Panc1 (cell line): ENCODE measurements around the gene CD151. TPM values are rescaled to one million over a fixed set of nuclear protein-coding genes. Genes with fewer than 3 reads are reported as not detected.

Experiments used
- ATAC-seq: fragments of 200-7000 bp; cut with Tn5 transposase; 2 replicates; pipeline ENCODE4 v1.9.1; 2020; ENCODE audit warnings: mild to moderate bottlenecking, moderate library complexity
- BruUV-seq: library from RNA; stranded (reverse); fragments of 400-500 nt; replicated peaks from 2 replicates; lab custom pipeline; 2021; lab: Mats Ljungman, UMichigan
- CTCF ChIA-PET: fragments of 300-600 bp; sonication (Branson Sonifier 250); formaldehyde crosslinking; loops from one replicate; lab custom pipeline; 2022; ENCODE audit warnings: antibody characterized with exemption; lab: Charles Lee
- POLR2A ChIA-PET: fragments of 300-600 bp; sonication (Branson Sonifier 250); formaldehyde crosslinking; loops from one replicate; lab custom pipeline; 2022; ENCODE audit warnings: antibody characterized with exemption; lab: Charles Lee
- DNase-seq: peaks from one replicate; pipeline ENCODE4 v3.0.0-alpha.2; 2010; ENCODE audit warnings: low read depth, low spot score
- H3K27ac ChIP-seq: 2 replicates; pipeline ENCODE4 v1.5.1; 2011; ENCODE audit warnings: mild to moderate bottlenecking, low read length, inconsistent platforms
- H3K27me3 ChIP-seq: fragments of 200-500 bp; sonication (Bioruptor generic); 2 replicates; pipeline ENCODE4 v1.6.0; 2014; ENCODE audit warnings: low read length, inconsistent platforms; ENCODE audit not compliant: control insufficient read depth, insufficient read depth
- H3K36me3 ChIP-seq: fragments of 200-500 bp; sonication (Bioruptor generic); 2 replicates; pipeline ENCODE4 v1.5.1; 2014; ENCODE audit warnings: inconsistent platforms, mild to moderate bottlenecking, low read length, moderate library complexity; ENCODE audit not compliant: control insufficient read depth, insufficient read depth
- H3K4me1 ChIP-seq: 2 replicates; pipeline ENCODE4 v1.5.1; 2011; ENCODE audit warnings: inconsistent platforms, mild to moderate bottlenecking, low read length, moderate library complexity; ENCODE audit not compliant: control insufficient read depth, insufficient read depth
- H3K4me3 ChIP-seq, 2 experiments: 2 replicates each; pipeline ENCODE4 v1.5.1; 2011 to 2012; ENCODE audit warnings: low read depth in 2 of 2, low read length in 2 of 2, mild to moderate bottlenecking in 2 of 2, inconsistent platforms in 1 of 2, moderate library complexity in 1 of 2
- H3K9me3 ChIP-seq: fragments of 200-500 bp; sonication (Bioruptor generic); 2 replicates; pipeline ENCODE4 v1.5.1; 2014; ENCODE audit warnings: low read depth, mild to moderate bottlenecking, inconsistent platforms, low read length, moderate library complexity; ENCODE audit not compliant: control insufficient read depth, insufficient read depth
- CTCF ChIP-seq: fragments of 450-650 bp; IDR thresholded peaks from 2 replicates; pipeline ENCODE4 v1.5.1; 2017; ENCODE audit warnings: mild to moderate bottlenecking
- POLR2AphosphoS5 ChIP-seq: IDR thresholded peaks from 2 replicates; pipeline ENCODE4 v1.6.1; 2012; ENCODE audit warnings: mild to moderate bottlenecking, low read depth, low read length, moderate library complexity
- REST ChIP-seq, 2 experiments: IDR thresholded peaks; 2 replicates each; pipeline ENCODE4 v1.6.1; 2011 to 2012; ENCODE audit warnings: low read depth in 2 of 2, control low read depth in 1 of 2, low read length in 1 of 2, mild to moderate bottlenecking in 1 of 2, moderate library complexity in 1 of 2; ENCODE audit not compliant: insufficient read depth in 1 of 2
- SIN3A ChIP-seq: IDR thresholded peaks from 2 replicates; pipeline ENCODE4 v1.6.1; 2012; ENCODE audit warnings: low read depth, mild to moderate bottlenecking, low read length, moderate library complexity, borderline replicate concordance; ENCODE audit not compliant: insufficient read depth
- TCF7L2 ChIP-seq: IDR thresholded peaks from 2 replicates; pipeline ENCODE4 v1.6.1; 2011; ENCODE audit warnings: mild to moderate bottlenecking, low read depth, low read length, inconsistent platforms
- in situ Hi-C: cut with HindIII; loops from 2 replicates; pipeline ENCODE4 v1.10.0; 2016; ENCODE audit warnings: low sequenced_read_pairs, low pct_unique_long_range_greater_than_20kb
- intact Hi-C: fragments of 100-400 bp; cut with micrococcal nuclease; formaldehyde crosslinking; loops from one replicate; pipeline ENCODE4 v1.10.0; 2022; ENCODE audit not compliant: unreplicated experiment
- total RNA-seq: library from RNA; stranded (reverse); gene quantifications from one replicate; pipeline ENCODE4 v1.2.1, GENCODE V29; 2021; ENCODE audit not compliant: unreplicated experiment

The CD151 gene
- total RNA-seq, 1 experiment from 2014 or later, result 680 TPM

DNA sequence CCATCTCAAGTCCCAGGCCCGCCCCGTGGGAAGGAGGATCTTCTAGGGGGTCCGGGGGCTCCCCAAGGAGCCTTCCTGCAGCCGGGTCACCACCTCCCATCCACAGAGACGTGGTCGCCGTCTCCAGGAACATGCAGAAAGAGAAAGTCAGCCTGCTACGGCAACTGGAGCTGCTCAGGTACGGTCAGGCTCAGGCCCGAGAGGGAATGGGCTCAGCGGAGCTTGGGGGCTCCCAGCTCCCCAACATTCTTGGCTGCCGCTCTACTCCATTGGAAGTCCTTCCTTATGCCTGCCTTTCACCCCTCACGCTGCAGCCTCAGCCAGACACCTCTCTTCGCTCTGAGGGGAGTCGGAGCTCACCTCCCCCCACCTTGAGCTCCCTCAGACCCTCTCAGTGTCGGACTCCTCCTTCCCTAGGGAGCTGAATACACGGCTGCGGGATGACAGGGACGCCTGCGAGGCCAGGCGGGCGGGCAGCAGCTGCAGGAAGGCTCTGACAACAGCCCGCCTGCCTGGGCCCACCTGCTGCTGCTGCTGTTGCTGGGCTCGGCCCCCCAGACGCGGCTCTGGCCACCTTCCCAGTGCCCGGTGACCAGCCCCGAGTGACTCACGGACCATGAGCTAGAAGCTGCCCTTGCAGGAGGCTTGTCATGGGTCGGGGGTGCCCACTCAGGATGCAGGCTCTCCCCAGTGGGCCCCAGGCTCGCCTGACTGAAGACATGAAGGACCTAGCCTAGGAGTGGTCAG, 1.5 kb upstream of the CD151 start:
- H3K4me3 ChIP-seq, result peak overlapping the region; percentile 78 to 82
- in situ Hi-C loops, result no loop called here
- intact Hi-C loops, result no loop called here
- no peaks in the 10 kb centered on the region for H3K27me3 ChIP-seq
- ChIA-PET POLR2A (interaction anchor here (0.7 to 2.5 kb wide), 3 partner anchors 12 to 135 kb away, joined by 3 to 8 read pairs (median 4); no protein-coding TSS in a partner anchor), CTCF (interaction anchor here (0.6 kb wide), 1 partner anchor 325 kb away, joined by 14 read pairs; no protein-coding TSS in a partner anchor)
- TSS peak; percentile 33 for BruUV-seq
- ATAC-seq (no peak), DNase-seq (no peak)
- TF ChIP-seq CTCF, result no peak
- TF ChIP-seq POLR2AphosphoS5, result 0 out of 2 replicates have a peak, but pooled peaks have one; percentile 10
- peaks cover 55% of the 10 kb centered on the region for H3K4me1 ChIP-seq
- H3K27ac ChIP-seq, result peak overlapping the region; percentile 79
- no peaks in the 10 kb centered on the region for H3K9me3 ChIP-seq
- H3K36me3 ChIP-seq, result peaks cover 2% of the 10 kb centered on the region; the same call in 1 of the 2 replicates

DNA sequence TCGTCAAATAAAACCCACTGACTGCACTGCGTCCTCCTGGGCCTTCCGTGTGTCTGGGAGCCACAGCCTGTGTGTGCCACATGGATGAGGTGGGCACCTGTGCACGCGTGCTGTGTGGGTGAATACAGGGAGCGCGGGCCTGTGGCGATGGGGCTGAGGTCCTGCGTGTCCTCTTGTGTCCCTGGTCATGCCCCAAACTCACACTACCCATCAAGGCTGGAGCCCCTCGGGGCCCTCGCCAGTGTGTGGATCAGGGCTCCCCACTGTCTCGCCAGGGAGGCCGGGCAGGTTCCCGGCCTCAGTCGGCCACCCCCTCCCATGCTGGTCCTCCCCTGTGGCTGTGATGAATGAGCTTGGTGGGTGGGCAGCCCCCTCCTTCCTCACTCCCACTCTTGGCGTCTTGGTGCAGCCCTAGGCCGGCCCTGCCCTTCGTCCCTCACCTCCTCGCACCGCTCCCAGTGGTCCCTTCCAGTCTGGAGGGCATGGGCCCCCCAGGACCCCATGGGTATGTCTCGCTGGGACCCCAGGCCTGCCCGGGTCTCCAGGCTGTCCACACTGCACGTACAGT, 707 bp upstream of the CD151 start:
- Histone ChIP-seq H3K36me3 (peaks cover 5% of the 10 kb centered on the region; the same call in 1 of the 2 replicates), H3K27me3 (no peaks in the 10 kb centered on the region), H3K4me3 (peak overlapping the region; percentile 78 to 82), H3K4me1 (peaks cover 56% of the 10 kb centered on the region), H3K9me3 (no peaks in the 10 kb centered on the region), H3K27ac (peak overlapping the region; percentile 79)
- intact Hi-C loops (no loop called here), in situ Hi-C loops (no loop called here)
- no TSS peak for BruUV-seq
- ChIA-PET POLR2A (interaction anchor here (1.5 to 2.5 kb wide), 2 partner anchors 13 to 16 kb away, joined by 4 to 8 read pairs; no protein-coding TSS in a partner anchor), CTCF (interaction anchor here (0.6 kb wide), 1 partner anchor 326 kb away, joined by 14 read pairs; no protein-coding TSS in a partner anchor)
- DNase-seq (no peak), ATAC-seq (no peak)
- no peak for TF ChIP-seq CTCF
- TF ChIP-seq SIN3A, result no peak
- TF ChIP-seq REST (IDR thresholded peaks at IDR 0.05; ENCODE audit: insufficient read depth in 1 of 2, low read depth in 2 of 2, low read length in 1 of 2), result no peak
- TF ChIP-seq POLR2AphosphoS5, result no peak
- no peak for TF ChIP-seq TCF7L2
